ENCODE measurements around the gene ITGB8.

DNA sequence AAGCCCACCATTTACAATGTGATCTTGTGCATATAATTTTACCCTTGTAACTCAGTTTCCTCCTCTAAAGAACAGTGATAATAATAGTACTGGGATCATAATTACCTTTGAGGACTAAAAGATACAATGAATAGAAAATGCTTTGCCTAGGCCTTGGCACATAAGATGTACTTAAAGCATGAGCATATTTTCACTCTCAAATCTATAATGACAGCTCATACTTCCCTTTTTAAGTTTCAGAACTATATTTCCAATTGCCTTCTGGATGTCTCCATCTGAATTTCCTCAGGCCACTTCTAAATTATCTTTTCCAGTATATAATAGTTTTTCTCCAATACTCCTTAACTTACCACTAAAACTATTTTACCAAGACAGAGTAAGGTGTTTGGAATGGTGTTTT, 13.3 kb upstream of the ITGB8 start:
- TF ChIP-seq POLR2AphosphoS5 (IDR thresholded peaks at IDR 0.05; ENCODE audit: borderline replicate concordance, low read depth, low read length) = no peak
- no peak for TF ChIP-seq EZH2 (IDR thresholded peaks at IDR 0.05)
- TF ChIP-seq FOXP2 (optimal IDR thresholded peaks at IDR 0.05; ENCODE audit: control extremely low read depth, extremely low read length, insufficient read depth) = no peak

Data from SK-N-MC (cell line).